ENCODE measurements around the gene GAREM2.

The GAREM2 gene

GRCh38 chr2:26193578-26194231 lies 20.8 kb downstream of the GAREM2 start:
- DNase-seq (ENCODE audit: low read depth), result no peak
- no peak overlapping the region for H3K4me3 ChIP-seq (ENCODE audit: low read length)
- TF ChIP-seq CTCF (conservative IDR thresholded peaks at IDR 0.05; ENCODE audit: low read depth, low read length), result no peak

GRCh38 chr2:26195040-26195984 lies 22.4 kb downstream of the GAREM2 start:
- DNase-seq (ENCODE audit: low read depth), result no peak
- no peak for TF ChIP-seq CTCF (conservative IDR thresholded peaks at IDR 0.05; ENCODE audit: low read depth, low read length)
- no peak overlapping the region for H3K4me3 ChIP-seq (ENCODE audit: low read length)

GRCh38 chr2:26196683-26197418 lies 24.0 kb downstream of the GAREM2 start:
- no peak for TF ChIP-seq CTCF (conservative IDR thresholded peaks at IDR 0.05; ENCODE audit: low read depth, low read length)
- H3K4me3 ChIP-seq (ENCODE audit: low read length), result no peak overlapping the region
- no peak for DNase-seq (ENCODE audit: low read depth)

- TF ChIP-seq CTCF (conservative IDR thresholded peaks at IDR 0.05; ENCODE audit: low read depth, low read length), result no peak
- no peak for DNase-seq (ENCODE audit: low read depth)
- H3K4me3 ChIP-seq (ENCODE audit: low read length), result no peak overlapping the region
Measured at GRCh38 chr2:26197516-26197915, 24.6 kb downstream of the GAREM2 start.

- peak; percentile 6 for DNase-seq (ENCODE audit: low read depth)
- TF ChIP-seq CTCF (conservative IDR thresholded peaks at IDR 0.05; ENCODE audit: low read depth, low read length), result no peak
- no peak overlapping the region for H3K4me3 ChIP-seq (ENCODE audit: low read length)
Measured at GRCh38 chr2:26202981-26203490, 30.1 kb downstream of the GAREM2 start.

GRCh38 chr2:26203906-26204305 lies 31.0 kb downstream of the GAREM2 start:
- TF ChIP-seq CTCF (conservative IDR thresholded peaks at IDR 0.05; ENCODE audit: low read depth, low read length), result no peak
- DNase-seq (ENCODE audit: low read depth), result no peak
- no peak overlapping the region for H3K4me3 ChIP-seq (ENCODE audit: low read length)
